Gastroesophageal sphincter (tissue), 3 donors: ENCODE measurements around the gene THOP1.

Source experiments
- POLR2AphosphoS5 ChIP-seq: sonication (generic); formaldehyde crosslinking; IDR thresholded peaks from one replicate; pipeline ENCODE4 v1.6.1; 2017; ENCODE audit warnings: antibody characterized with exemption
- TF ChIP-seq, protein P1 (sequence below), 4 experiments: fragments of 200-600 bp in 2 of 4; fragments of 450-650 bp in 2 of 4; sonication (generic) in 1 of 4; IDR thresholded peaks; one replicate each; pipeline ENCODE4 v1.5.1; 2017 to 2019; ENCODE audit warnings: antibody characterized with exemption in 4 of 4, mild to moderate bottlenecking in 2 of 4, moderate library complexity in 2 of 4

DNA sequence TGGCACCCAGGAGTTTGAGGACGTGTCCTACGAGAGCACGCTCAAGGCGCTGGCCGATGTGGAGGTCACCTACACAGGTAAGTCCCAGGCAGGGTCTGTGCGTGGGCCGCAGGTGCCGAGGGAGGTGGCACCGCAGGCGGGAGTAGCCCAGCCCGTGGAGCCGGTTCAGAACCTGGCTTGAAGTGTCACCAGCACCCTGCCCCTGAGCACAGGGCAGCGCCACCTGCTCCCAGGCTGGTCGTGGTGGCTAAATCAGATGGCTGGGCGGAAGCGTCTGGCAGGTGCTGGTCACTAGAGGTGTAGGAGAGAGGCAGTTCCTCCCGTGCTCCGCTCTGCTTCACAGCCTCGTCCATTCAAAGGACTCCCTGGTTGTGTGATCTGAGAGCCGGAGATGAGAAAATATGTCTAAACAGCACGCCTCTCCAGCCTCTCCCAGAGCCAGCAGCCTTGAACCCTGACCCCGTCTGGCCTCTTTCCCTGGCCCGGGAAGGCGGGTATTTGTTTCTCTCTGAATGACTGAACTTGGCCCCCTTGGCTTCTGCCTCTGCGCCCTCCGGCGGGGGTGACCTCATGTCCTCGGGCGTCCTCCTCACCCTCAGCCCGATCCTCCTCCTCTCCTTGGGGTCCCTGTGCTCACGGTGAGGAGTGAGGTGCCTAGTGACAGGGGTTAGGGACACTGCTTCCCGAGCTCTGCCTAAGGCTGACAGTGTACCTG is 5.4 kb downstream of the THOP1 start:
- TF ChIP-seq, protein P1, sequence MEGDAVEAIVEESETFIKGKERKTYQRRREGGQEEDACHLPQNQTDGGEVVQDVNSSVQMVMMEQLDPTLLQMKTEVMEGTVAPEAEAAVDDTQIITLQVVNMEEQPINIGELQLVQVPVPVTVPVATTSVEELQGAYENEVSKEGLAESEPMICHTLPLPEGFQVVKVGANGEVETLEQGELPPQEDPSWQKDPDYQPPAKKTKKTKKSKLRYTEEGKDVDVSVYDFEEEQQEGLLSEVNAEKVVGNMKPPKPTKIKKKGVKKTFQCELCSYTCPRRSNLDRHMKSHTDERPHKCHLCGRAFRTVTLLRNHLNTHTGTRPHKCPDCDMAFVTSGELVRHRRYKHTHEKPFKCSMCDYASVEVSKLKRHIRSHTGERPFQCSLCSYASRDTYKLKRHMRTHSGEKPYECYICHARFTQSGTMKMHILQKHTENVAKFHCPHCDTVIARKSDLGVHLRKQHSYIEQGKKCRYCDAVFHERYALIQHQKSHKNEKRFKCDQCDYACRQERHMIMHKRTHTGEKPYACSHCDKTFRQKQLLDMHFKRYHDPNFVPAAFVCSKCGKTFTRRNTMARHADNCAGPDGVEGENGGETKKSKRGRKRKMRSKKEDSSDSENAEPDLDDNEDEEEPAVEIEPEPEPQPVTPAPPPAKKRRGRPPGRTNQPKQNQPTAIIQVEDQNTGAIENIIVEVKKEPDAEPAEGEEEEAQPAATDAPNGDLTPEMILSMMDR (IDR thresholded peaks at IDR 0.05), result no peak
- no peak for TF ChIP-seq POLR2AphosphoS5
